Natural killer cell (primary cell): ENCODE data around the gene PLCH1. TPM values are rescaled to one million over a fixed set of nuclear protein-coding genes. Genes with fewer than 3 reads are reported as not detected.

Source experiments
- ATAC-seq, 3 donors: fragments of 150-1000 bp in 2 of 3; fragments of 200-7000 bp in 1 of 3; cut with Tn5 transposase; 1 replicate in 1 of 3; 2 replicates in 2 of 3; pipeline ENCODE4 v1.10.0; 2021; ENCODE audit warnings: mild to moderate bottlenecking in 2 of 3, moderate library complexity in 2 of 3
- DNase-seq, 2 donors: peaks; one replicate each; pipeline versions ENCODE4 v3.0.0 to v3.0.0-alpha.2; 2013 to 2021; ENCODE audit warnings: mixed read lengths in 1 of 2
- H3K27ac ChIP-seq: one replicate; pipeline ENCODE4 v1.5.1; 2013; ENCODE audit warnings: mild to moderate bottlenecking, low read length
- H3K27me3 ChIP-seq: one replicate; pipeline ENCODE4 v1.6.1; 2013; ENCODE audit warnings: low read length; ENCODE audit not compliant: control insufficient read depth, insufficient read depth
- H3K36me3 ChIP-seq: one replicate; pipeline ENCODE4 v1.6.1; 2013; ENCODE audit warnings: low read length; ENCODE audit not compliant: control insufficient read depth, insufficient read depth
- H3K4me1 ChIP-seq: one replicate; pipeline ENCODE4 v1.6.1; 2013; ENCODE audit warnings: low read length; ENCODE audit not compliant: control insufficient read depth, insufficient read depth
- H3K4me3 ChIP-seq: one replicate; pipeline ENCODE4 v1.5.1; 2013; ENCODE audit warnings: low read length
- H3K9me3 ChIP-seq: one replicate; pipeline ENCODE4 v1.6.1; 2013; ENCODE audit warnings: low read length; ENCODE audit not compliant: control insufficient read depth, insufficient read depth
- H3K27ac Mint-ChIP-seq, 2 donors: one replicate each; pipeline ENCODE4 v1.8.0; 2022; ENCODE audit warnings: mild to moderate bottlenecking in 2 of 2, mixed read lengths in 2 of 2, moderate library complexity in 1 of 2
- H3K27me3 Mint-ChIP-seq, 2 donors: one replicate each; pipeline ENCODE4 v1.8.0; 2022; ENCODE audit warnings: low read depth in 2 of 2, mixed read lengths in 2 of 2
- H3K36me3 Mint-ChIP-seq: one replicate; pipeline ENCODE4 v1.8.0; 2022; ENCODE audit warnings: mixed read lengths
- H3K4me1 Mint-ChIP-seq, 2 donors: one replicate each; pipeline ENCODE4 v1.8.0; 2022; ENCODE audit warnings: mixed read lengths in 2 of 2
- H3K4me3 Mint-ChIP-seq: one replicate; pipeline ENCODE4 v1.8.0; 2022; ENCODE audit warnings: mild to moderate bottlenecking, moderate library complexity, mixed read lengths
- H3K9me3 Mint-ChIP-seq, 2 donors: one replicate each; pipeline ENCODE4 v1.8.0; 2022; ENCODE audit warnings: mixed read lengths in 2 of 2
- CTCF ChIP-seq: fragments of 200-600 bp; IDR thresholded peaks from one replicate; pipeline ENCODE4 v1.8.0; 2022; ENCODE audit warnings: antibody characterized with exemption
- WGBS: methylation state at CpG from one replicate; pipeline ENCODE4 v1.1.7; 2013; ENCODE audit warnings: missing lambda C conversion rate; ENCODE audit not compliant: insufficient coverage; 5-methylcytosine and 5-hydroxymethylcytosine counted together
- intact Hi-C: fragments of 100-400 bp; cut with micrococcal nuclease; formaldehyde crosslinking; loops from one replicate; pipeline ENCODE4 v1.14.2; 2022
- total RNA-seq, 4 donors: library from RNA; stranded (reverse); fragments of 120-200 nt in 1 of 4; gene quantifications; one replicate each; pipeline versions ENCODE4 v1.2.3 to v1.2.4, GENCODE V29; 2013 to 2022

The PLCH1 gene
- total RNA-seq, 3 donors from 2014 or later (not counting 1 experiment from before 2014, with no cell fraction given), result 0.05 to 0.26 (median 0.08) TPM

GRCh38 chr3:155646669-155647068 is 98.2 kb downstream of the PLCH1 start:
- no peaks in the 10 kb centered on the region for H3K9me3 Mint-ChIP-seq
- Histone ChIP-seq H3K27ac (no peak overlapping the region), H3K27me3 (no peaks in the 10 kb centered on the region), H3K4me3 (no peak overlapping the region), H3K36me3 (no peaks in the 10 kb centered on the region), H3K4me1 (no peaks in the 10 kb centered on the region), H3K9me3 (no peaks in the 10 kb centered on the region)
- H3K4me1 Mint-ChIP-seq, result no peaks in the 10 kb centered on the region
- DNase-seq (no peak), ATAC-seq (no peak)
- 60% methylated on average over 1 of the region's 2 CpGs for WGBS
- H3K27me3 Mint-ChIP-seq, result no peaks in the 10 kb centered on the region
- no peaks in the 10 kb centered on the region for H3K36me3 Mint-ChIP-seq
- H3K4me3 Mint-ChIP-seq, result no peak overlapping the region
- no peak for TF ChIP-seq CTCF
- intact Hi-C loops, result no loop called here
- no peak overlapping the region for H3K27ac Mint-ChIP-seq

- no peak for DNase-seq
Observed at GRCh38 chr3:155646128-155646527, 98.7 kb downstream of the PLCH1 start.

GRCh38 chr3:155643581-155644165 is 101.2 kb downstream of the PLCH1 start:
- intact Hi-C loops, result no loop called here
- no peak overlapping the region for H3K27ac ChIP-seq
- ATAC-seq, result no peak

More at GRCh38 chr3:155646128-155646527, 98.7 kb downstream of the PLCH1 start:
- Histone ChIP-seq H3K9me3 (no peaks in the 10 kb centered on the region), H3K27me3 (no peaks in the 10 kb centered on the region), H3K36me3 (no peaks in the 10 kb centered on the region), H3K4me1 (no peaks in the 10 kb centered on the region), H3K27ac (no peak overlapping the region), H3K4me3 (no peak overlapping the region)
- Mint-ChIP-seq H3K27ac (no peak overlapping the region), H3K9me3 (no peaks in the 10 kb centered on the region), H3K36me3 (no peaks in the 10 kb centered on the region), H3K4me1 (no peaks in the 10 kb centered on the region), H3K27me3 (no peaks in the 10 kb centered on the region), H3K4me3 (no peak overlapping the region)
- WGBS, result 86% methylated on average over 5 of the region's 5 CpGs
- TF ChIP-seq CTCF, result no peak
- no peak for ATAC-seq
- intact Hi-C loops, result no loop called here

More at GRCh38 chr3:155643581-155644165, 101.2 kb downstream of the PLCH1 start:
- no peaks in the 10 kb centered on the region for H3K36me3 Mint-ChIP-seq
- TF ChIP-seq CTCF, result no peak
- no peak overlapping the region for H3K27ac Mint-ChIP-seq
- no peaks in the 10 kb centered on the region for H3K9me3 Mint-ChIP-seq
- no peak overlapping the region for H3K4me3 Mint-ChIP-seq
- no peaks in the 10 kb centered on the region for H3K27me3 Mint-ChIP-seq
- no peak for DNase-seq
- Histone ChIP-seq H3K27me3 (no peaks in the 10 kb centered on the region), H3K36me3 (no peaks in the 10 kb centered on the region), H3K4me3 (no peak overlapping the region), H3K4me1 (no peaks in the 10 kb centered on the region), H3K9me3 (no peaks in the 10 kb centered on the region)
- no peaks in the 10 kb centered on the region for H3K4me1 Mint-ChIP-seq
- WGBS, result 64% methylated on average over 2 of the region's 4 CpGs
